Measurements from ENCODE around the gene EPHB2.

DNA sequence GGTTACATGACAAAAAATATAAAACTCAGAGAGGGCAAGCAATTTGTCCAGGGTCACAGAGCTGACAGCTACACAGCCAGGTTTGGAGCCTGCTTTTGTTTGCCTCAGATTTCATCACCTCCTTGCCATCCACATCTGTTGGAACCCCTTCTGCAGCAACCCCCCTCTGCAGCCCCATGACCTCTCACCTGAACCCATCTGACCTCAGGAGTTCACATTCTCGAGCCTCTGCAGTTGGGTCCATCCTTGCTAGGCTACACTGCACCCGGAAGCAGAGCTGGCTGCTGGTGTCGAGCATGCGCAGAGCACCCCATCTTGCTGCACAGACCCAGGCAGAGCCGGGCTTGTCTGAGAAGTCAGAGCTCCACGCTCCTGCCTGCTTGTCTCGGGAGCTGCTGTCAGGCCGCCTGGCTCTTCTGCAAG, 47.6 kb upstream of the EPHB2 start:
- TF ChIP-seq POLR2AphosphoS5 (IDR thresholded peaks at IDR 0.05; ENCODE audit: borderline replicate concordance, low read depth, low read length) (no peak), EZH2 (IDR thresholded peaks at IDR 0.05) (no peak)

Data from SK-N-MC (cell line).